Right cardiac atrium (tissue), 5 donors: ENCODE results near the gene WLS. TPM values are rescaled to one million over a fixed set of nuclear protein-coding genes. Genes with fewer than 3 reads are reported as not detected.

Experiments used
- ATAC-seq, 2 donors: fragments of 200-7000 bp; cut with Tn5 transposase; one replicate each; pipeline versions ENCODE4 v1.8.0 to v1.9.1; 2020; ENCODE audit warnings: moderate library complexity in 2 of 2, mild to moderate bottlenecking in 1 of 2
- DNase-seq, 3 donors: peaks; one replicate each; pipeline ENCODE4 v3.0.0-alpha.2; 2020
- H3K27ac ChIP-seq: one replicate; pipeline ENCODE4 v1.5.1; 2013; ENCODE audit warnings: mild to moderate bottlenecking, low read length, control low read depth, moderate library complexity
- H3K27me3 ChIP-seq: one replicate; pipeline ENCODE4 v1.6.1; 2013; ENCODE audit not compliant: control insufficient read depth, insufficient read depth
- H3K4me1 ChIP-seq: one replicate; pipeline ENCODE4 v1.6.1; 2013; ENCODE audit warnings: low read length; ENCODE audit not compliant: control insufficient read depth, insufficient read depth
- H3K4me3 ChIP-seq: one replicate; pipeline ENCODE4 v1.5.1; 2013; ENCODE audit warnings: low read length, control low read depth
- H3K9me3 ChIP-seq: one replicate; pipeline ENCODE4 v1.6.1; 2013; ENCODE audit warnings: low read length; ENCODE audit not compliant: control insufficient read depth
- WGBS: extraction: QIAGEN DNeasy Blood & Tissue Kit; methylation state at CpG from one replicate; pipeline ENCODE4 v1.1.7; 2013; 5-methylcytosine and 5-hydroxymethylcytosine counted together
- intact Hi-C, 4 donors: fragments of 100-400 bp; cut with DNase I; formaldehyde crosslinking; loops; one replicate each; pipeline versions ENCODE4 v1.11.0 to v1.14.0; 2022 to 2023
- polyA plus RNA-seq: library from polyadenylated mRNA; stranded (reverse); fragments of 200-250 nt; gene quantifications from one replicate; pipeline ENCODE4 v1.2.3, GENCODE V29; 2013
- total RNA-seq, 4 donors: library from RNA; stranded (reverse); fragmentation: NEBNext Ultra II Directional; extraction: Animal tissue kit (Norgen Biotek cat#: 25700); gene quantifications; one replicate each; pipeline ENCODE4 v1.2.1, GENCODE V29; 2021
- donor health status: healthy with polysubstance abuse.
- donor health status: DM: no; HTN: yes; CAD: no.
- donor health status: DM: no; HTN: no; CAD: no.
- donor health status: DM: no; HTN: yes; CAD: no; lungs with severe emphysema.
- donor health status: DM: yes; HTN: yes; CAD: no.

WLS gene
- total and polyA plus RNA-seq, 5 donors = 50.9 to 102 (median 101) TPM

- ATAC-seq (no peak), DNase-seq (no peak)
- Histone ChIP-seq H3K4me1 (peaks cover 7% of the 10 kb centered on the region), H3K27me3 (no peaks in the 10 kb centered on the region), H3K27ac (no peak overlapping the region), H3K9me3 (no peaks in the 10 kb centered on the region), H3K4me3 (no peak overlapping the region)
- intact Hi-C loops = no loop called here
- WGBS = 33% methylated on average over 3 of the region's 3 CpGs
These were observed 3.5 kb downstream of the WLS start for GRCh38 chr1:68228851-68229250.

GRCh38 chr1:68227598-68227997, 4.7 kb downstream of the WLS start:
- ATAC-seq = no peak
- Histone ChIP-seq H3K27me3 (no peaks in the 10 kb centered on the region), H3K27ac (no peak overlapping the region), H3K9me3 (no peaks in the 10 kb centered on the region), H3K4me1 (peaks cover 7% of the 10 kb centered on the region), H3K4me3 (no peak overlapping the region)
- no peak for DNase-seq
- intact Hi-C loops = no loop called here

- ATAC-seq = no peak
- 98% methylated on average over 1 of the region's 1 CpG for WGBS
These were observed 6.5 kb downstream of the WLS start for GRCh38 chr1:68225781-68226180.

GRCh38 chr1:68223687-68224086, 8.6 kb downstream of the WLS start:
- ATAC-seq (peak; percentile 87 to 91), DNase-seq (peak; percentile 34 to 69 (median 64))
- Histone ChIP-seq H3K27me3 (no peaks in the 10 kb centered on the region), H3K9me3 (no peaks in the 10 kb centered on the region), H3K4me3 (no peak overlapping the region), H3K27ac (no peak overlapping the region), H3K4me1 (no peaks in the 10 kb centered on the region)
- WGBS = 52% methylated on average over 2 of the region's 2 CpGs
- intact Hi-C loops = no loop called here

More at GRCh38 chr1:68225781-68226180, 6.5 kb downstream of the WLS start:
- Histone ChIP-seq H3K27me3 (no peaks in the 10 kb centered on the region), H3K4me3 (no peak overlapping the region), H3K27ac (no peak overlapping the region), H3K4me1 (peaks cover 7% of the 10 kb centered on the region), H3K9me3 (no peaks in the 10 kb centered on the region)
- intact Hi-C loops = no loop called here
- no peak for DNase-seq

GRCh38 chr1:68221980-68222373, 10.3 kb downstream of the WLS start:
- no peak overlapping the region for H3K4me3 ChIP-seq
- 53% methylated on average over 5 of the region's 5 CpGs for WGBS
- H3K9me3 ChIP-seq = no peaks in the 10 kb centered on the region
- DNase-seq = no peak
- peak in 1 of 2 donors; percentile 66 for ATAC-seq
- H3K4me1 ChIP-seq = no peaks in the 10 kb centered on the region
- H3K27me3 ChIP-seq = no peaks in the 10 kb centered on the region
- no peak overlapping the region for H3K27ac ChIP-seq
- intact Hi-C loops = no loop called here

GRCh38 chr1:68221001-68221979, 11.0 kb downstream of the WLS start:
- intact Hi-C loops = no loop called here
- ATAC-seq (no peak), DNase-seq (no peak)
- no peak overlapping the region for H3K27ac ChIP-seq
- no peaks in the 10 kb centered on the region for H3K9me3 ChIP-seq
- H3K4me3 ChIP-seq = no peak overlapping the region
- no peaks in the 10 kb centered on the region for H3K4me1 ChIP-seq
- no peaks in the 10 kb centered on the region for H3K27me3 ChIP-seq
- 69% methylated on average over 4 of the region's 4 CpGs for WGBS

- Histone ChIP-seq H3K9me3 (no peaks in the 10 kb centered on the region), H3K4me3 (no peak overlapping the region), H3K4me1 (no peaks in the 10 kb centered on the region), H3K27me3 (no peaks in the 10 kb centered on the region), H3K27ac (no peak overlapping the region)
- intact Hi-C loops = no loop called here
- DNase-seq (no peak), ATAC-seq (no peak)
- 89% methylated on average over 4 of the region's 4 CpGs for WGBS
These were observed 11.9 kb downstream of the WLS start for GRCh38 chr1:68220420-68220819.

- H3K9me3 ChIP-seq = no peaks in the 10 kb centered on the region
- DNase-seq = no peak
- peaks cover 7% of the 10 kb centered on the region for H3K4me1 ChIP-seq
- 66% methylated on average over 5 of the region's 5 CpGs for WGBS
- no peak overlapping the region for H3K4me3 ChIP-seq
- H3K27me3 ChIP-seq = no peaks in the 10 kb centered on the region
- ATAC-seq = no peak
- intact Hi-C loops = loop anchor here in 1 of 4 donors (10.0 kb wide), 1 partner anchor 74 kb away; no protein-coding TSS in a partner anchor
- no peak overlapping the region for H3K27ac ChIP-seq
These were observed 13.8 kb downstream of the WLS start for GRCh38 chr1:68218490-68218889.

- Histone ChIP-seq H3K9me3 (no peaks in the 10 kb centered on the region), H3K4me3 (no peak overlapping the region), H3K4me1 (peaks cover 8% of the 10 kb centered on the region), H3K27ac (no peak overlapping the region), H3K27me3 (no peaks in the 10 kb centered on the region)
- intact Hi-C loops = loop anchor here in 1 of 4 donors (10.0 kb wide), 1 partner anchor 73 kb away; no protein-coding TSS in a partner anchor
- ATAC-seq (no peak), DNase-seq (no peak)
- 88% methylated on average over 5 of the region's 5 CpGs for WGBS
These were observed 14.7 kb downstream of the WLS start for GRCh38 chr1:68217618-68218017.

GRCh38 chr1:68217060-68217554, 15.2 kb downstream of the WLS start:
- intact Hi-C loops = loop anchor here in 1 of 4 donors (10.0 kb wide), 1 partner anchor 72 kb away; no protein-coding TSS in a partner anchor
- H3K4me1 ChIP-seq = peaks cover 8% of the 10 kb centered on the region
- WGBS = 87% methylated on average over 5 of the region's 5 CpGs
- ATAC-seq (no peak), DNase-seq (no peak)
- no peaks in the 10 kb centered on the region for H3K9me3 ChIP-seq
- no peaks in the 10 kb centered on the region for H3K27me3 ChIP-seq
- H3K4me3 ChIP-seq = no peak overlapping the region
- no peak overlapping the region for H3K27ac ChIP-seq

GRCh38 chr1:68216089-68216772, 16.1 kb downstream of the WLS start:
- no peak overlapping the region for H3K4me3 ChIP-seq
- WGBS = 70% methylated on average over 2 of the region's 2 CpGs
- no peak overlapping the region for H3K27ac ChIP-seq
- peaks cover 8% of the 10 kb centered on the region for H3K4me1 ChIP-seq
- no peak for DNase-seq
- intact Hi-C loops = loop anchor here in 1 of 4 donors (10.0 kb wide), 1 partner anchor 71 kb away; no protein-coding TSS in a partner anchor
- no peak for ATAC-seq
- H3K9me3 ChIP-seq = no peaks in the 10 kb centered on the region
- no peaks in the 10 kb centered on the region for H3K27me3 ChIP-seq
